Fibroblast of skin of right quadriceps (primary cell): ENCODE measurements around the gene USP38.
A peak's percentile ranks its signal among the peaks of the same experiment; 100 is the strongest.
"Not testable (repeated sequence)": the region's sequence is repeated elsewhere in the genome, so short reads cannot be mapped to it uniquely, and the experiment has no call there.

Experiments
- DNase-seq: peaks from one replicate; pipeline ENCODE4 v3.0.0-alpha.2; 2013

USP38 gene

GRCh38 chr4:143184503-143185252, at the start of gene USP38:
USP38 (plus strand) TSS chr4:143184917; CDS start chr4:143185451, 534 bp downstream.
- DNase-seq = peak; percentile 89

- no peak for DNase-seq
Observed at GRCh38 chr4:143135358-143135757, 49.4 kb upstream of the USP38 start.

GRCh38 chr4:143140696-143141095, 44.0 kb upstream of the USP38 start:
- DNase-seq = no peak

- DNase-seq = no peak
Observed at GRCh38 chr4:143148521-143148920, 36.2 kb upstream of the USP38 start.

- no peak for DNase-seq
Observed at GRCh38 chr4:143156853-143157252, 27.9 kb upstream of the USP38 start.

- no peak for DNase-seq
Observed at GRCh38 chr4:143163614-143164013, 21.1 kb upstream of the USP38 start.

GRCh38 chr4:143166722-143167121, 18.0 kb upstream of the USP38 start:
- DNase-seq = not testable (repeated sequence)

- DNase-seq = no peak
Observed at GRCh38 chr4:143178923-143179322, 5.8 kb upstream of the USP38 start.

- no peak for DNase-seq
Observed at GRCh38 chr4:143183513-143184216, 1.1 kb upstream of the USP38 start.

- DNase-seq = no peak
Observed at GRCh38 chr4:143184217-143184502, 557 bp upstream of the USP38 start.

GRCh38 chr4:143185253-143186107, 763 bp downstream of the USP38 start:
- DNase-seq = no peak

- DNase-seq = peak; percentile 19
Observed at GRCh38 chr4:143186212-143186611, 1.5 kb downstream of the USP38 start.

GRCh38 chr4:143186649-143187048, 1.9 kb downstream of the USP38 start:
- DNase-seq = no peak

- DNase-seq = no peak
Observed at GRCh38 chr4:143188136-143189088, 3.7 kb downstream of the USP38 start.

GRCh38 chr4:143189528-143189927, 4.8 kb downstream of the USP38 start:
- DNase-seq = no peak

- no peak for DNase-seq
Observed at GRCh38 chr4:143195581-143195980, 10.9 kb downstream of the USP38 start.

- no peak for DNase-seq
Observed at GRCh38 chr4:143196323-143196722, 11.6 kb downstream of the USP38 start.

GRCh38 chr4:143199503-143199902, 14.8 kb downstream of the USP38 start:
- no peak for DNase-seq

- peak; percentile 21 for DNase-seq
Observed at GRCh38 chr4:143202824-143203223, 18.1 kb downstream of the USP38 start.

- DNase-seq = no peak
Observed at GRCh38 chr4:143203577-143203976, 18.9 kb downstream of the USP38 start.

- peak; percentile 27 for DNase-seq
Observed at GRCh38 chr4:143207555-143207954, 22.8 kb downstream of the USP38 start.

GRCh38 chr4:143212566-143212965, 27.8 kb downstream of the USP38 start:
- DNase-seq = no peak
